H1 (cell line): ENCODE data around the gene SEMA3E. TPM values are rescaled to one million over a fixed set of nuclear protein-coding genes. Genes with fewer than 3 reads are reported as not detected.
A peak's percentile ranks its signal among the peaks of the same experiment; 100 is the strongest.

ENCODE experiments used
- ATF2 ChIP-seq: IDR thresholded peaks from 2 replicates; pipeline ENCODE4 v1.6.1; 2012; ENCODE audit warnings: low read length, inconsistent platforms
- CBX8 ChIP-seq: fragments of 300-800, 300-1000 bp; sonication (generic); IDR thresholded peaks from 2 replicates; pipeline ENCODE4 v1.7.1; 2016; ENCODE audit warnings: low read depth, low read length, borderline replicate concordance
- E2F6 ChIP-seq: IDR thresholded peaks from 2 replicates; pipeline ENCODE4 v1.6.1; 2012; ENCODE audit warnings: inconsistent platforms
- POLR2A ChIP-seq, 2 experiments: IDR thresholded peaks; 1 replicate in 1 of 2; 2 replicates in 1 of 2; pipeline ENCODE4 v1.6.1; 2011; ENCODE audit warnings: low read depth in 2 of 2, low read length in 2 of 2, mild to moderate bottlenecking in 2 of 2; ENCODE audit errors: control extremely low read depth in 1 of 2
- POLR2AphosphoS5 ChIP-seq: IDR thresholded peaks from 2 replicates; pipeline ENCODE4 v1.6.1; 2011; ENCODE audit warnings: low read depth, low read length
- RXRA ChIP-seq: IDR thresholded peaks from 2 replicates; pipeline ENCODE4 v1.6.1; 2011; ENCODE audit warnings: low read depth, mild to moderate bottlenecking, low read length, moderate library complexity; ENCODE audit not compliant: insufficient read depth
- polyA plus RNA-seq, 7 experiments: library from polyadenylated mRNA; depleted of rRNA in 3 of 7; stranded (reverse) in 5 of 7; unstranded in 2 of 7; fragments of >200 nt in 5 of 7; fragments of 200-250 nt in 2 of 7; gene quantifications; 1 replicate in 5 of 7; 2 replicates in 1 of 7; 4 replicates in 1 of 7; pipeline versions ENCODE4 v1.2.1 to v1.2.3, GENCODE V29; 2011 to 2013; ENCODE audit warnings: missing spikeins in 2 of 7, mixed read lengths in 2 of 7
- total RNA-seq: library from RNA; stranded (reverse); fragmentation: NEBNext Ultra II Directional; extraction: Animal tissue kit (Norgen Biotek cat#: 25700); gene quantifications from 2 replicates; pipeline ENCODE4 v1.2.1, GENCODE V29; 2021

SEMA3E gene
- total and polyA plus RNA-seq, 2 of the 8 experiments (the other 6 are each of a cell fraction or from before 2014, with no cell fraction given) = 0.93 to 0.94 TPM

GRCh38 chr7:83465643-83466042 is 183.3 kb downstream of the SEMA3E start (continued):
- TF ChIP-seq E2F6 = no peak
- TF ChIP-seq POLR2AphosphoS5 = peak; percentile 88
- TF ChIP-seq CBX8 = no peak
- TF ChIP-seq ATF2 = 0 out of 2 replicates have a peak, but pooled peaks have one; percentile 28
- TF ChIP-seq RXRA = no peak
- peak in 1 of 2 experiments; percentile 29; a peak in 1 of 3 replicates for TF ChIP-seq POLR2A (IDR thresholded peaks at IDR 0.05; ENCODE audit: control extremely low read depth in 1 of 2, low read depth in 2 of 2, low read length in 2 of 2)
